Cerebellar nuclear complex (tissue), 1 donor: ENCODE data around the gene TEKT1.

Experiments used
- DNase-seq, 2 experiments: peaks; one replicate each; lab custom pipeline; 2025; lab: John Stamatoyannopoulos, UW

TEKT1 gene

GRCh38 chr17:6757747-6758146 is 73.8 kb downstream of the TEKT1 start:
- no peak for DNase-seq

GRCh38 chr17:6756425-6757031 is 75.0 kb downstream of the TEKT1 start:
- DNase-seq: no peak

GRCh38 chr17:6755731-6756184 is 75.8 kb downstream of the TEKT1 start, which contains the start of gene XAF1:
Gene XAF1 (plus strand): TSS chr17:6756046. CDS start chr17:6756079, 33 bp downstream.
- no peak for DNase-seq

- DNase-seq: no peak
These were observed 76.2 kb downstream of the TEKT1 start for GRCh38 chr17:6755281-6755680.

GRCh38 chr17:6753546-6753945 is 78.0 kb downstream of the TEKT1 start:
- no peak for DNase-seq

GRCh38 chr17:6753006-6753445 is 78.5 kb downstream of the TEKT1 start:
- DNase-seq: no peak

GRCh38 chr17:6752068-6752909 is 79.2 kb downstream of the TEKT1 start:
- DNase-seq: no peak

GRCh38 chr17:6749519-6749918 is 82.0 kb downstream of the TEKT1 start:
- DNase-seq: no peak

- no peak for DNase-seq
These were observed 82.9 kb downstream of the TEKT1 start for GRCh38 chr17:6748617-6749016.
